ENCODE data around the gene SERPINA3. TPM values are rescaled to one million over a fixed set of nuclear protein-coding genes. Genes with fewer than 3 reads are reported as not detected.
A peak's percentile ranks its signal among the peaks of the same experiment; 100 is the strongest.

SERPINA3 gene
- total RNA-seq, 2 experiments from 2014 or later: not detected

GRCh38 chr14:94656043-94656442 lies 43.9 kb downstream of the SERPINA3 start:
- Mint-ChIP-seq H3K27me3 (ENCODE audit: low read depth) (no peaks in the 10 kb centered on the region), H3K9me3 (ENCODE audit: insufficient read depth) (no peaks in the 10 kb centered on the region), H3K36me3 (ENCODE audit: low read depth) (no peaks in the 10 kb centered on the region), H3K27ac (no peak overlapping the region), H3K4me3 (no peak overlapping the region), H3K4me1 (ENCODE audit: low read depth) (no peaks in the 10 kb centered on the region)
- DNase-seq: no peak
- no peak for ATAC-seq
- ChIA-PET POLR2A (no interaction called here), CTCF (no interaction called here)

GRCh38 chr14:94659256-94659655 lies 47.1 kb downstream of the SERPINA3 start:
- H3K27me3 Mint-ChIP-seq (ENCODE audit: low read depth): no peaks in the 10 kb centered on the region
- ATAC-seq: no peak
- no peaks in the 10 kb centered on the region for H3K9me3 Mint-ChIP-seq (ENCODE audit: insufficient read depth)
- no peaks in the 10 kb centered on the region for H3K4me1 Mint-ChIP-seq (ENCODE audit: low read depth)
- ChIA-PET POLR2A (no interaction called here), CTCF (no interaction called here)
- no peak overlapping the region for H3K4me3 Mint-ChIP-seq
- no peaks in the 10 kb centered on the region for H3K36me3 Mint-ChIP-seq (ENCODE audit: low read depth)
- DNase-seq: no peak
- no peak overlapping the region for H3K27ac Mint-ChIP-seq

GRCh38 chr14:94659901-94660300 lies 47.7 kb downstream of the SERPINA3 start:
- CTCF ChIA-PET: no interaction called here

GRCh38 chr14:94660306-94660946 lies 48.2 kb downstream of the SERPINA3 start:
- no peaks in the 10 kb centered on the region for H3K9me3 Mint-ChIP-seq (ENCODE audit: insufficient read depth)
- no peaks in the 10 kb centered on the region for H3K36me3 Mint-ChIP-seq (ENCODE audit: low read depth)
- no peaks in the 10 kb centered on the region for H3K4me1 Mint-ChIP-seq (ENCODE audit: low read depth)
- H3K4me3 Mint-ChIP-seq: no peak overlapping the region
- no peak overlapping the region for H3K27ac Mint-ChIP-seq
- no peak for ATAC-seq
- CTCF ChIA-PET: no interaction called here
- peaks cover 2% of the 10 kb centered on the region for H3K27me3 Mint-ChIP-seq (ENCODE audit: low read depth)
- peak; percentile 3 for DNase-seq
- POLR2A ChIA-PET: no interaction called here

More at GRCh38 chr14:94659901-94660300, 47.7 kb downstream of the SERPINA3 start:
- Mint-ChIP-seq H3K27me3 (ENCODE audit: low read depth) (peaks cover 2% of the 10 kb centered on the region), H3K4me1 (ENCODE audit: low read depth) (no peaks in the 10 kb centered on the region), H3K27ac (no peak overlapping the region), H3K36me3 (ENCODE audit: low read depth) (no peaks in the 10 kb centered on the region), H3K9me3 (ENCODE audit: insufficient read depth) (no peaks in the 10 kb centered on the region), H3K4me3 (no peak overlapping the region)
- no peak for ATAC-seq
- no peak for DNase-seq
- POLR2A ChIA-PET: no interaction called here

GRCh38 chr14:94663538-94663937 lies 51.3 kb downstream of the SERPINA3 start:
- Mint-ChIP-seq H3K27me3 (ENCODE audit: low read depth) (peaks cover 9% of the 10 kb centered on the region), H3K9me3 (ENCODE audit: insufficient read depth) (no peaks in the 10 kb centered on the region), H3K4me3 (no peak overlapping the region), H3K27ac (no peak overlapping the region), H3K36me3 (ENCODE audit: low read depth) (no peaks in the 10 kb centered on the region), H3K4me1 (ENCODE audit: low read depth) (no peaks in the 10 kb centered on the region)
- DNase-seq (no peak), ATAC-seq (no peak)
- POLR2A ChIA-PET: no interaction called here
- CTCF ChIA-PET: no interaction called here

- CTCF ChIA-PET: no interaction called here
- Mint-ChIP-seq H3K27ac (no peak overlapping the region), H3K27me3 (ENCODE audit: low read depth) (peaks cover 12% of the 10 kb centered on the region), H3K4me1 (ENCODE audit: low read depth) (no peaks in the 10 kb centered on the region), H3K4me3 (no peak overlapping the region), H3K9me3 (ENCODE audit: insufficient read depth) (no peaks in the 10 kb centered on the region), H3K36me3 (ENCODE audit: low read depth) (no peaks in the 10 kb centered on the region)
- POLR2A ChIA-PET: no interaction called here
- peak; percentile 14 for DNase-seq
- no peak for ATAC-seq
Observed at GRCh38 chr14:94663965-94664704, 51.9 kb downstream of the SERPINA3 start.

- Mint-ChIP-seq H3K9me3 (ENCODE audit: insufficient read depth) (no peaks in the 10 kb centered on the region), H3K27ac (no peak overlapping the region), H3K27me3 (ENCODE audit: low read depth) (peaks cover 15% of the 10 kb centered on the region), H3K4me1 (ENCODE audit: low read depth) (no peaks in the 10 kb centered on the region), H3K36me3 (ENCODE audit: low read depth) (no peaks in the 10 kb centered on the region), H3K4me3 (no peak overlapping the region)
- ATAC-seq: no peak
- ChIA-PET CTCF (no interaction called here), POLR2A (no interaction called here)
- DNase-seq: peak; percentile 13
Observed at GRCh38 chr14:94665121-94665520, 52.9 kb downstream of the SERPINA3 start.

- H3K4me1 Mint-ChIP-seq (ENCODE audit: low read depth): no peaks in the 10 kb centered on the region
- no peak overlapping the region for H3K4me3 Mint-ChIP-seq
- H3K9me3 Mint-ChIP-seq (ENCODE audit: insufficient read depth): no peaks in the 10 kb centered on the region
- ATAC-seq (no peak), DNase-seq (no peak)
- ChIA-PET CTCF (no interaction called here), POLR2A (no interaction called here)
- no peaks in the 10 kb centered on the region for H3K36me3 Mint-ChIP-seq (ENCODE audit: low read depth)
- H3K27ac Mint-ChIP-seq: no peak overlapping the region
- H3K27me3 Mint-ChIP-seq (ENCODE audit: low read depth): peaks cover 16% of the 10 kb centered on the region
Observed at GRCh38 chr14:94665544-94665943, 53.4 kb downstream of the SERPINA3 start.

GRCh38 chr14:94670692-94671285 lies 58.6 kb downstream of the SERPINA3 start:
- ATAC-seq (no peak), DNase-seq (peak; percentile 2)
- H3K36me3 Mint-ChIP-seq (ENCODE audit: low read depth): no peaks in the 10 kb centered on the region
- ChIA-PET POLR2A (no interaction called here), CTCF (no interaction called here)
- no peak overlapping the region for H3K27ac Mint-ChIP-seq
- H3K27me3 Mint-ChIP-seq (ENCODE audit: low read depth): peaks cover 14% of the 10 kb centered on the region
- H3K4me1 Mint-ChIP-seq (ENCODE audit: low read depth): no peaks in the 10 kb centered on the region
- no peaks in the 10 kb centered on the region for H3K9me3 Mint-ChIP-seq (ENCODE audit: insufficient read depth)
- no peak overlapping the region for H3K4me3 Mint-ChIP-seq

- no peaks in the 10 kb centered on the region for H3K36me3 Mint-ChIP-seq (ENCODE audit: low read depth)
- DNase-seq: peak; percentile 10
- H3K9me3 Mint-ChIP-seq (ENCODE audit: insufficient read depth): no peaks in the 10 kb centered on the region
- no peak for ATAC-seq
- H3K4me1 Mint-ChIP-seq (ENCODE audit: low read depth): no peaks in the 10 kb centered on the region
- no peak overlapping the region for H3K4me3 Mint-ChIP-seq
- no peak overlapping the region for H3K27ac Mint-ChIP-seq
- ChIA-PET POLR2A (no interaction called here), CTCF (no interaction called here)
- peaks cover 14% of the 10 kb centered on the region for H3K27me3 Mint-ChIP-seq (ENCODE audit: low read depth)
Observed at GRCh38 chr14:94671870-94672444, 59.8 kb downstream of the SERPINA3 start.

- POLR2A ChIA-PET: no interaction called here
- H3K9me3 Mint-ChIP-seq (ENCODE audit: insufficient read depth): no peaks in the 10 kb centered on the region
- ATAC-seq: no peak
Observed at GRCh38 chr14:94673071-94673470, 60.9 kb downstream of the SERPINA3 start.

More at GRCh38 chr14:94673071-94673470, 60.9 kb downstream of the SERPINA3 start:
- Mint-ChIP-seq H3K27me3 (ENCODE audit: low read depth) (peaks cover 6% of the 10 kb centered on the region), H3K4me1 (ENCODE audit: low read depth) (no peaks in the 10 kb centered on the region), H3K27ac (no peak overlapping the region), H3K36me3 (ENCODE audit: low read depth) (no peaks in the 10 kb centered on the region), H3K4me3 (no peak overlapping the region)
- CTCF ChIA-PET: no interaction called here
- DNase-seq: peak; percentile 2
